Neural progenitor cell (in vitro differentiated cells): ENCODE measurements around the gene RFX8. TPM values are rescaled to one million over a fixed set of nuclear protein-coding genes. Genes with fewer than 3 reads are reported as not detected.
A peak's percentile ranks its signal among the peaks of the same experiment; 100 is the strongest.

Source experiments
- DNase-seq: peaks from one replicate; pipeline ENCODE4 v3.0.0-alpha.2; 2016; ENCODE audit warnings: low spot score
- H2AFZ ChIP-seq: fragments of 200-600 bp; sonication (generic); replicated peaks from 2 replicates; pipeline ENCODE4 v1.6.1; 2016; ENCODE audit warnings: antibody characterized with exemption
- H3F3A ChIP-seq: fragments of 200-600 bp; sonication (generic); 2 replicates; pipeline ENCODE4 v1.6.1; 2016; ENCODE audit warnings: antibody characterized with exemption, low read depth
- H3K27ac ChIP-seq: fragments of 200-600 bp; sonication (generic); 2 replicates; pipeline ENCODE4 v1.5.1; 2016; ENCODE audit warnings: mild to moderate bottlenecking
- H3K27me3 ChIP-seq: fragments of 200-600 bp; sonication (generic); 2 replicates; pipeline ENCODE4 v1.6.1; 2016; ENCODE audit warnings: mild to moderate bottlenecking, moderate library complexity
- H3K36me3 ChIP-seq: fragments of 200-600 bp; sonication (generic); 2 replicates; pipeline ENCODE4 v1.5.1; 2016
- H3K4me1 ChIP-seq: fragments of 200-600 bp; sonication (generic); 2 replicates; pipeline ENCODE4 v1.6.1; 2016; ENCODE audit warnings: mixed run types
- H3K4me2 ChIP-seq: fragments of 200-600 bp; sonication (generic); 2 replicates; pipeline ENCODE4 v1.6.1; 2016
- H3K4me3 ChIP-seq: fragments of 200-600 bp; sonication (generic); 2 replicates; pipeline ENCODE4 v1.5.1; 2016
- H3K79me2 ChIP-seq: fragments of 200-600 bp; sonication (generic); 2 replicates; pipeline ENCODE4 v1.6.1; 2016; ENCODE audit warnings: low read depth
- H3K9ac ChIP-seq: fragments of 200-600 bp; sonication (generic); 2 replicates; pipeline ENCODE4 v1.6.1; 2016
- H3K9me3 ChIP-seq: fragments of 200-600 bp; sonication (generic); 2 replicates; pipeline ENCODE4 v1.5.1; 2016; ENCODE audit warnings: low read depth
- H4K20me1 ChIP-seq: fragments of 200-600 bp; sonication (generic); 2 replicates; pipeline ENCODE4 v1.6.1; 2016; ENCODE audit warnings: low read depth
- H3K27ac Mint-ChIP-seq: 3 replicates; pipeline ENCODE4 v1.8.0; 2021; ENCODE audit warnings: mixed read lengths
- H3K27me3 Mint-ChIP-seq: 2 replicates; pipeline ENCODE4 v1.8.0; 2022; ENCODE audit warnings: low read depth, mild to moderate bottlenecking, inconsistent platforms, moderate library complexity, mixed read lengths; ENCODE audit not compliant: insufficient read depth
- H3K36me3 Mint-ChIP-seq: 3 replicates; pipeline ENCODE4 v1.8.0; 2021; ENCODE audit warnings: mixed read lengths
- H3K4me1 Mint-ChIP-seq: 3 replicates; pipeline ENCODE4 v1.8.0; 2021; ENCODE audit warnings: mixed read lengths
- H3K4me3 Mint-ChIP-seq: 3 replicates; pipeline ENCODE4 v1.8.0; 2021; ENCODE audit warnings: mild to moderate bottlenecking, moderate library complexity, mixed read lengths
- H3K9me3 Mint-ChIP-seq: 3 replicates; pipeline ENCODE4 v1.8.0; 2020; ENCODE audit warnings: mixed read lengths
- EZH2 ChIP-seq: fragments of 200-600 bp; sonication (generic); IDR thresholded peaks from 2 replicates; pipeline ENCODE4 v1.6.1; 2017; ENCODE audit warnings: antibody characterized with exemption, mild to moderate bottlenecking, moderate library complexity
- EZH2phosphoT487 ChIP-seq: fragments of 200-600 bp; sonication (generic); IDR thresholded peaks from 2 replicates; pipeline ENCODE4 v1.6.1; 2017; ENCODE audit warnings: antibody characterized with exemption
- total RNA-seq: library from RNA; depleted of rRNA; stranded (reverse); fragments of >200 nt; gene quantifications from 2 replicates; pipeline ENCODE4 v1.2.3, GENCODE V29; 2015; ENCODE audit warnings: low replicate concordance
- TF ChIP-seq, protein P1 (sequence below): fragments of 200-600 bp; sonication (generic); IDR thresholded peaks from 2 replicates; pipeline ENCODE4 v1.5.1; 2017; ENCODE audit warnings: antibody characterized with exemption, mild to moderate bottlenecking

The RFX8 gene
- total RNA-seq, 1 donor from 2014 or later, result 0.37 TPM

- Mint-ChIP-seq H3K4me1 (no peaks in the 10 kb centered on the region), H3K27me3 (no peaks in the 10 kb centered on the region), H3K9me3 (peaks cover 7% of the 10 kb centered on the region), H3K36me3 (no peaks in the 10 kb centered on the region), H3K4me3 (no peak overlapping the region), H3K27ac (no peak overlapping the region)
- Histone ChIP-seq H3K27ac (no peak overlapping the region), H2AFZ (no peak overlapping the region), H4K20me1 (no peaks in the 10 kb centered on the region), H3K9ac (no peak overlapping the region), H3K4me1 (no peaks in the 10 kb centered on the region), H3K27me3 (no peaks in the 10 kb centered on the region), H3K4me2 (no peak overlapping the region), H3K79me2 (no peaks in the 10 kb centered on the region), H3F3A (no peaks in the 10 kb centered on the region), H3K9me3 (no peaks in the 10 kb centered on the region), H3K4me3 (no peak overlapping the region), H3K36me3 (no peaks in the 10 kb centered on the region)
- no peak for TF ChIP-seq EZH2phosphoT487
- TF ChIP-seq, protein P1, sequence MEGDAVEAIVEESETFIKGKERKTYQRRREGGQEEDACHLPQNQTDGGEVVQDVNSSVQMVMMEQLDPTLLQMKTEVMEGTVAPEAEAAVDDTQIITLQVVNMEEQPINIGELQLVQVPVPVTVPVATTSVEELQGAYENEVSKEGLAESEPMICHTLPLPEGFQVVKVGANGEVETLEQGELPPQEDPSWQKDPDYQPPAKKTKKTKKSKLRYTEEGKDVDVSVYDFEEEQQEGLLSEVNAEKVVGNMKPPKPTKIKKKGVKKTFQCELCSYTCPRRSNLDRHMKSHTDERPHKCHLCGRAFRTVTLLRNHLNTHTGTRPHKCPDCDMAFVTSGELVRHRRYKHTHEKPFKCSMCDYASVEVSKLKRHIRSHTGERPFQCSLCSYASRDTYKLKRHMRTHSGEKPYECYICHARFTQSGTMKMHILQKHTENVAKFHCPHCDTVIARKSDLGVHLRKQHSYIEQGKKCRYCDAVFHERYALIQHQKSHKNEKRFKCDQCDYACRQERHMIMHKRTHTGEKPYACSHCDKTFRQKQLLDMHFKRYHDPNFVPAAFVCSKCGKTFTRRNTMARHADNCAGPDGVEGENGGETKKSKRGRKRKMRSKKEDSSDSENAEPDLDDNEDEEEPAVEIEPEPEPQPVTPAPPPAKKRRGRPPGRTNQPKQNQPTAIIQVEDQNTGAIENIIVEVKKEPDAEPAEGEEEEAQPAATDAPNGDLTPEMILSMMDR, result no peak
- no peak for DNase-seq
Measured at GRCh38 chr2:101426822-101427221, 48.1 kb downstream of the RFX8 start.

- Histone ChIP-seq H3K27ac (no peak overlapping the region), H3K4me3 (no peak overlapping the region), H3K9me3 (no peaks in the 10 kb centered on the region), H3K4me2 (no peak overlapping the region), H3K9ac (no peak overlapping the region), H3K79me2 (no peaks in the 10 kb centered on the region), H3K27me3 (no peaks in the 10 kb centered on the region), H4K20me1 (no peaks in the 10 kb centered on the region), H3K4me1 (no peaks in the 10 kb centered on the region), H2AFZ (no peak overlapping the region), H3F3A (no peaks in the 10 kb centered on the region), H3K36me3 (no peaks in the 10 kb centered on the region)
- H3K4me3 Mint-ChIP-seq, result no peak overlapping the region
- H3K4me1 Mint-ChIP-seq, result no peaks in the 10 kb centered on the region
- H3K36me3 Mint-ChIP-seq, result no peaks in the 10 kb centered on the region
- H3K9me3 Mint-ChIP-seq, result peaks cover 3% of the 10 kb centered on the region
- H3K27me3 Mint-ChIP-seq, result peaks cover 6% of the 10 kb centered on the region
- no peak for DNase-seq
- TF ChIP-seq, protein P1, result no peak
- TF ChIP-seq EZH2phosphoT487 (no peak), EZH2 (no peak)
- H3K27ac Mint-ChIP-seq, result peak overlapping the region; percentile 36
Measured at GRCh38 chr2:101420623-101421022, 54.3 kb downstream of the RFX8 start.

DNA sequence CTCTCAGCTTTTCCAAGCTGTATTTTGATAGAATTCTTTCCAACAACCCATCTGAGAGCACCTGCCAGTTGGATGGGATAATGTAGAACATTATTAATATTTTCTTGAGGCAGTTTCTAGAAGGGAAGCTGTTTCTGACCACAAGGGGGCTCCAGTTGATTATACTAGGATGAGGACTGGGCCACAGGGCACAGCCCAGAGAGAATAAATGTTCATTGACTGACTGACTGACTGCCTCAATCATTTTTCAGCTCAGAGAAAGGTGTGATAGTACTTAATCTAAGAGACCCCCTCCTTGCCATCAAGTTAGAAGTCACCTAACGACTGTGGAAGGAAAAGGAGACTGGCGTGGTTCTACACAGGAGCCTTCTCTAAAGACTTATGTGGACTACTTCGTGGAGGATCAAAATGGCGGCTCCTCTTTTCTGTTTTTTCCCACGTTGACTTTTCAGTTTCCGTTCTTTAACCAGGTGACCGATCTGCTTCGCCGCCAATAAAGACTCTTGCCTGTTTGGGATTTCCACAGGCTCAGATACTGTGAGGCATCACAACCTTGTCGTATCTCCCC lies 55.7 kb downstream of the RFX8 start:
- DNase-seq, result peak; percentile 73
- no peaks in the 10 kb centered on the region for H3K9me3 ChIP-seq
- TF ChIP-seq, protein P1, result peak; percentile 80
- TF ChIP-seq EZH2phosphoT487, result no peak
- Mint-ChIP-seq H3K9me3 (peaks cover 7% of the 10 kb centered on the region), H3K4me1 (no peaks in the 10 kb centered on the region), H3K27ac (no peak overlapping the region), H3K4me3 (no peak overlapping the region), H3K27me3 (peaks cover 8% of the 10 kb centered on the region), H3K36me3 (no peaks in the 10 kb centered on the region)
- no peaks in the 10 kb centered on the region for H3K36me3 ChIP-seq
- H3F3A ChIP-seq, result no peaks in the 10 kb centered on the region
- no peaks in the 10 kb centered on the region for H3K79me2 ChIP-seq
- no peaks in the 10 kb centered on the region for H4K20me1 ChIP-seq
- H3K9ac ChIP-seq, result no peak overlapping the region
- H2AFZ ChIP-seq, result no peak overlapping the region
- H3K4me3 ChIP-seq, result no peak overlapping the region
- no peak overlapping the region for H3K4me2 ChIP-seq
- H3K27me3 ChIP-seq, result no peaks in the 10 kb centered on the region
- H3K27ac ChIP-seq, result no peak overlapping the region
- no peaks in the 10 kb centered on the region for H3K4me1 ChIP-seq
